DMS53 treated with DMSO at 0.1 percent for 48 hours (cell line): ENCODE measurements around the gene PIGV.

Experiments used
- DNase-seq: peaks from one replicate; lab custom pipeline; 2025; ENCODE audit not compliant: unreplicated experiment; lab: John Stamatoyannopoulos, UW

The PIGV gene

GRCh38 chr1:26787706-26788514 is at the start of gene PIGV:
Gene PIGV, plus strand, starts transcription at chr1:26787950. Its CDS starts 2,866 bp downstream, at chr1:26790816.
- peak; percentile 73 for DNase-seq

GRCh38 chr1:26739329-26739914 is 48.3 kb upstream of the PIGV start:
- no peak for DNase-seq

GRCh38 chr1:26740023-26740634 is 47.6 kb upstream of the PIGV start:
- DNase-seq, result no peak

- no peak for DNase-seq
These were observed 46.8 kb upstream of the PIGV start for GRCh38 chr1:26740952-26741351.

- DNase-seq, result no peak
These were observed 44.2 kb upstream of the PIGV start for GRCh38 chr1:26743426-26744059.

- peak; percentile 81 for DNase-seq
These were observed 43.4 kb upstream of the PIGV start for GRCh38 chr1:26744075-26744959.

GRCh38 chr1:26745191-26745590 is 42.6 kb upstream of the PIGV start:
- DNase-seq, result no peak

- DNase-seq, result no peak
These were observed 40.7 kb upstream of the PIGV start for GRCh38 chr1:26747048-26747447.

- no peak for DNase-seq
These were observed 39.4 kb upstream of the PIGV start for GRCh38 chr1:26748351-26748750.

GRCh38 chr1:26749458-26749857 is 38.3 kb upstream of the PIGV start:
- DNase-seq, result no peak

- DNase-seq, result no peak
These were observed 37.3 kb upstream of the PIGV start for GRCh38 chr1:26750428-26750827.

GRCh38 chr1:26752519-26752918 is 35.2 kb upstream of the PIGV start:
- DNase-seq, result no peak

- no peak for DNase-seq
These were observed 33.5 kb upstream of the PIGV start for GRCh38 chr1:26754086-26754874.

- DNase-seq, result no peak
These were observed 29.4 kb upstream of the PIGV start for GRCh38 chr1:26758358-26758757.

GRCh38 chr1:26759531-26759930 is 28.2 kb upstream of the PIGV start:
- no peak for DNase-seq

- no peak for DNase-seq
These were observed 26.5 kb upstream of the PIGV start for GRCh38 chr1:26761217-26761616.

GRCh38 chr1:26767714-26768113 is 20.0 kb upstream of the PIGV start:
- no peak for DNase-seq

- no peak for DNase-seq
These were observed 19.0 kb upstream of the PIGV start for GRCh38 chr1:26768755-26769154.

GRCh38 chr1:26771285-26771642 is 16.5 kb upstream of the PIGV start:
- no peak for DNase-seq
